ENCODE measurements around the gene ARSG.

ARSG gene

DNA sequence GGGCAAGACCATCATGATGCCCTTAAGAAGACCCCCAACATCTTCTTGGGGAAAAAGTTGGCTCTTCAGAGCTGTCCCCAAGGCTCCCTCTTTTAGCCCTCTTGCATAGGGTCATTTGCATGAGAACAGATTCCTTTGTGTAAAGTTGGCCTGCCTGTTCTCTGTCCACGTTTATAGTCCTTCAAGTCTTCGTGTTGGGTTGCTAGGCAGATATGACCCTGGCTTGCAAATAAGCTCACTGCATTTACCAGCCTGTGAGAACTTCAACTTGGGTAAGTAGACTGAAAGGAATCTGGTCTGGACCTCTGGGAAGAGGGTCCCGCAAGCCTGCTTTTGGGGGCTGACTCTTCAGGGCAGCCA is 2.9 kb downstream of the ARSG start:
- Histone ChIP-seq H3K79me2 (ENCODE audit: insufficient read depth, low read length) (peaks cover 26% of the 10 kb centered on the region), H3K4me2 (ENCODE audit: low read length) (peak overlapping the region; percentile 12; the same call in 1 of the 2 replicates), H3K4me3 (ENCODE audit: low read depth, low read length, poor library complexity, severe bottlenecking) (no peak overlapping the region), H2AFZ (ENCODE audit: low read length) (no peak overlapping the region), H3K9ac (ENCODE audit: low read length) (no peak overlapping the region), H3K27me3 (ENCODE audit: insufficient read depth, low read length) (no peaks in the 10 kb centered on the region), H3K4me1 (ENCODE audit: insufficient read depth, low read length, severe bottlenecking) (peaks cover 46% of the 10 kb centered on the region), H3K9me3 (ENCODE audit: low read length) (no peaks in the 10 kb centered on the region), H3F3A (ENCODE audit: insufficient read depth, low read length) (0 out of 2 replicates have a peak, but pooled peaks cover 4% of the 10 kb centered on the region), H4K20me1 (ENCODE audit: insufficient read depth, low read length) (no peaks in the 10 kb centered on the region), H3K36me3 (ENCODE audit: insufficient read depth, low read length) (peaks cover 15% of the 10 kb centered on the region; the same call in 1 of the 2 replicates), H3K9me2 (ENCODE audit: low read depth, low read length) (no peaks in the 10 kb centered on the region), H3K27ac (ENCODE audit: low read depth, low read length, poor library complexity, severe bottlenecking) (peak overlapping the region; percentile 52)
- no peak for TF ChIP-seq EZH2 (IDR thresholded peaks at IDR 0.05; ENCODE audit: borderline replicate concordance, low read length)
- TF ChIP-seq, protein P1, sequence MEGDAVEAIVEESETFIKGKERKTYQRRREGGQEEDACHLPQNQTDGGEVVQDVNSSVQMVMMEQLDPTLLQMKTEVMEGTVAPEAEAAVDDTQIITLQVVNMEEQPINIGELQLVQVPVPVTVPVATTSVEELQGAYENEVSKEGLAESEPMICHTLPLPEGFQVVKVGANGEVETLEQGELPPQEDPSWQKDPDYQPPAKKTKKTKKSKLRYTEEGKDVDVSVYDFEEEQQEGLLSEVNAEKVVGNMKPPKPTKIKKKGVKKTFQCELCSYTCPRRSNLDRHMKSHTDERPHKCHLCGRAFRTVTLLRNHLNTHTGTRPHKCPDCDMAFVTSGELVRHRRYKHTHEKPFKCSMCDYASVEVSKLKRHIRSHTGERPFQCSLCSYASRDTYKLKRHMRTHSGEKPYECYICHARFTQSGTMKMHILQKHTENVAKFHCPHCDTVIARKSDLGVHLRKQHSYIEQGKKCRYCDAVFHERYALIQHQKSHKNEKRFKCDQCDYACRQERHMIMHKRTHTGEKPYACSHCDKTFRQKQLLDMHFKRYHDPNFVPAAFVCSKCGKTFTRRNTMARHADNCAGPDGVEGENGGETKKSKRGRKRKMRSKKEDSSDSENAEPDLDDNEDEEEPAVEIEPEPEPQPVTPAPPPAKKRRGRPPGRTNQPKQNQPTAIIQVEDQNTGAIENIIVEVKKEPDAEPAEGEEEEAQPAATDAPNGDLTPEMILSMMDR (IDR thresholded peaks at IDR 0.05; ENCODE audit: low read length): no peak

DNA sequence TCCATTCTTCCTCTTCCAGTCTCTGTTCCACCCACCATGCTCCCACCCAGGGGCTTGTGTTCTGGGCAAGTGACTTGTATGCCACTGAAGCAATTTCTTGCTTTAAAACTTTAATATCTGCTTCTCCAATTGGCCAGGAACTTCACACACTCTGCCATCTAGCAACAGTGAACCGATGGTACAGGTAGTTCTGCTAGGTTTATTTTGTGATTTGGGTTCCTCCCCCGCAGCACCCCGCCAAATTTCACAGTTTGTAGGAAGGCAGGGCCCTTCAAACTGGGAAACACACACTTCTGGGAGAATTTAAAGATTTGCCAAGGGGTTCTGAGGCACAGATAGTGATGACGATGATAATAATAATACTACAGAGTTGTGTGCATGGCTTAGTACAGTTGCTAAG is 3.3 kb downstream of the ARSG start:
- Histone ChIP-seq H3K9ac (ENCODE audit: low read length) (no peak overlapping the region), H3K4me1 (ENCODE audit: insufficient read depth, low read length, severe bottlenecking) (peaks cover 42% of the 10 kb centered on the region), H4K20me1 (ENCODE audit: insufficient read depth, low read length) (no peaks in the 10 kb centered on the region), H3K4me2 (ENCODE audit: low read length) (peak overlapping the region; percentile 12; the same call in 1 of the 2 replicates), H2AFZ (ENCODE audit: low read length) (no peak overlapping the region), H3K27me3 (ENCODE audit: insufficient read depth, low read length) (no peaks in the 10 kb centered on the region), H3F3A (ENCODE audit: insufficient read depth, low read length) (0 out of 2 replicates have a peak, but pooled peaks cover under 1% of the 10 kb centered on the region), H3K36me3 (ENCODE audit: insufficient read depth, low read length) (peaks cover 10% of the 10 kb centered on the region; the same call in 1 of the 2 replicates), H3K27ac (ENCODE audit: low read depth, low read length, poor library complexity, severe bottlenecking) (peak overlapping the region; percentile 52), H3K9me2 (ENCODE audit: low read depth, low read length) (no peaks in the 10 kb centered on the region), H3K79me2 (ENCODE audit: insufficient read depth, low read length) (peaks cover 21% of the 10 kb centered on the region), H3K9me3 (ENCODE audit: low read length) (no peaks in the 10 kb centered on the region), H3K4me3 (ENCODE audit: low read depth, low read length, poor library complexity, severe bottlenecking) (no peak overlapping the region)
- no peak for TF ChIP-seq EZH2 (IDR thresholded peaks at IDR 0.05; ENCODE audit: borderline replicate concordance, low read length)
- TF ChIP-seq, protein P1 (IDR thresholded peaks at IDR 0.05; ENCODE audit: low read length): no peak

DNA sequence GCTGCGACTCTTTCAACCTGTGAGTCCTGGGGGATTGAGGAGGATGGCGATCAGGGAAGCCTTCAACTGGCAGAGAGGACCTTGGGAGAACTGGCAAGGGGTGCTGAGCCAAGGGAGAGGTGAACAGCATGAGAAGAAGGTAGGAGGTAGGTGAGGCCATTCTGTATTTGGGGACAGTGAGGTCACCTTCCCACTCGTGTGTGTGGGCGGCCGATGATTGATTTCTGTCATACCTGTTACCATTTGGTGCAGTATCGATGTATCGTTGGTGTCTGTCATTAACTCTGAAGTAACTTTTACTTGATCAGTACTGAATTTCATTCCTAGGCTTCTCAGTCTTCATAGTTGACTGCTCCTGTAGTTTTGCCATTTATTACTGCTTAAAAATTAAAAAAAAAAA is 3.8 kb downstream of the ARSG start:
- no peaks in the 10 kb centered on the region for H3F3A ChIP-seq (ENCODE audit: insufficient read depth, low read length)
- no peak overlapping the region for H3K9ac ChIP-seq (ENCODE audit: low read length)

More for the DNA sequence above, 3.8 kb downstream of the ARSG start:
- Histone ChIP-seq H3K36me3 (ENCODE audit: insufficient read depth, low read length) (peaks cover 6% of the 10 kb centered on the region; the same call in 1 of the 2 replicates), H3K9me2 (ENCODE audit: low read depth, low read length) (no peaks in the 10 kb centered on the region), H3K4me3 (ENCODE audit: low read depth, low read length, poor library complexity, severe bottlenecking) (no peak overlapping the region), H3K27me3 (ENCODE audit: insufficient read depth, low read length) (no peaks in the 10 kb centered on the region), H3K4me1 (ENCODE audit: insufficient read depth, low read length, severe bottlenecking) (peaks cover 40% of the 10 kb centered on the region), H3K4me2 (ENCODE audit: low read length) (no peak overlapping the region), H3K27ac (ENCODE audit: low read depth, low read length, poor library complexity, severe bottlenecking) (peak overlapping the region; percentile 52), H3K79me2 (ENCODE audit: insufficient read depth, low read length) (peaks cover 16% of the 10 kb centered on the region), H2AFZ (ENCODE audit: low read length) (no peak overlapping the region), H4K20me1 (ENCODE audit: insufficient read depth, low read length) (no peaks in the 10 kb centered on the region), H3K9me3 (ENCODE audit: low read length) (no peaks in the 10 kb centered on the region)
- no peak for TF ChIP-seq EZH2 (IDR thresholded peaks at IDR 0.05; ENCODE audit: borderline replicate concordance, low read length)
- TF ChIP-seq, protein P1 (IDR thresholded peaks at IDR 0.05; ENCODE audit: low read length): no peak

All from OCI-LY1 (cell line).